Epithelial cell of esophagus (primary cell): ENCODE data around the gene EEPD1.

ENCODE experiments used
- DNase-seq: peaks from one replicate; pipeline ENCODE4 v3.0.0; 2010; ENCODE audit warnings: low read depth
- H3K4me3 ChIP-seq: 2 replicates; pipeline ENCODE4 v1.5.1; 2011; ENCODE audit warnings: mild to moderate bottlenecking, low read length, control low read depth
- CTCF ChIP-seq: IDR thresholded peaks from 2 replicates; pipeline ENCODE4 v1.5.1; 2011; ENCODE audit warnings: low read depth, mild to moderate bottlenecking, low read length, control low read depth, inconsistent platforms; ENCODE audit not compliant: insufficient read depth; ENCODE audit errors: missing control alignments

EEPD1 gene

GRCh38 chr7:36273836-36274235 lies 120.8 kb downstream of the EEPD1 start:
- no peak for TF ChIP-seq CTCF
- DNase-seq, result no peak

DNA sequence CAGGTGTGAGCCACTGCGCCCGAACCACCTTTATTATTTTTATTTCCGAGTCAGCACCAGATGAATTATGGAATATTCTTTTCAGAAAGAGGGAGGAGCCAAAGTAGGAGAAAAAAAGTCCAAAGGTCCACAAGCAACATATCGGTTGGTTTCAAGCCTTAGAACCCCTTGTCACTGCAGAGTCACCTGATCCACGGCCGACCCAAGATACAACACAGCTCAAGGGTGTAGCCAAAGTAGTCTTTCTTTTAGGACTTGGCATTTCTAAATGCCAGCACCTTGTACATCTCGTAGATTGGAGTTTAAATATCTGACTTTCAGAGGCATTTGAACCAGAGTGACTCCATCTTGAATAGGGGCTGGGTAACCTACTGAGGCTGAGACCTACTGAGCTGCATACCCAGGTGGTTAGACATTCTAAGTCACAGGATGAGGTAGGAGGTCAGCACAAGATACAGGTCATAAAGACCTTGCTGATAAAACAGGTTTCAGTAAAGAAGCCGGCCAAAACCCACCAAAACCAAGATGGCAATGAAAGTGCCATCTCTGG lies 122.8 kb downstream of the EEPD1 start:
- no peak for DNase-seq
- TF ChIP-seq CTCF, result no peak

More at GRCh38 chr7:36273836-36274235, 120.8 kb downstream of the EEPD1 start:
- no peak overlapping the region for H3K4me3 ChIP-seq

DNA sequence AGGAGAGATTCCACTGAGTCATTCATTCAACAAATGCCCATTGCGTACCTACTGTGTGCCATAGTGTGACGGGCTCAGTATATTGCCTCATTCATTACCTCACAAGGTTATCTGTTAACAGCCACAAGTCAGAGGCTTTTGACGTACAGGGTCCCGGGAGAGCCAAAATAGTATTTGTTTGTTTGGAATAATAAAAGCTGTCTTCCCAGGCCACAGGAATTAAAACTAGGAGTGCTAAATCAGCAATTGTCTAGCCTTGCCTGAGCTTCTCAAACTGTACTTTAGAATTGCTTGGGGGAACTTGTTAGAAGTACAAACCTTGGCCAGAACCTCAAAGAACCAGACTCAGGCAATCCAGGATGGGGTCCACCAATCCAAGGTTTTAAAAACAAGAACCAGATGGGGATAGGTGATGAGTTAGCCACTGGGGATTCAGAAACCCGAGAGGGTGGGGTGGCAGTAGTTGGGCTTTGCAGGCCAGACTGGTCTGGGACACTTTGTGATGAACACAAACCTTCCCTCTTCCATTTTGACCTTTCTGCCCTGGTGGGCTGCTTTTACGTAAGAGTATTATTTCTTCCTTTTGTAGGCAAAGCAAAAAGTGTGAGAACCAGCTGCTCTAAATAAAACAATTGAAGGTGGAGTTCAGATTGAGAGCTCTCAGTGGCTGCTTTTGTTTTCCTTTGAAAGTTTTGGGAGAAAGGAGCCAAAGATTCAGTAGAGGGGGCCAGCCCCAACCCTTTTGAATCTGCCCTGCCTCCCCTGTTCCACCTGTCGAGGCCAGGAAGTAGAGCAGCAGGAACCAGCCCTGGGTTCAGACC lies 123.6 kb downstream of the EEPD1 start:
- DNase-seq, result no peak
- H3K4me3 ChIP-seq, result no peak overlapping the region
- no peak for TF ChIP-seq CTCF

More for the DNA sequence above, 122.8 kb downstream of the EEPD1 start:
- H3K4me3 ChIP-seq, result no peak overlapping the region

DNA sequence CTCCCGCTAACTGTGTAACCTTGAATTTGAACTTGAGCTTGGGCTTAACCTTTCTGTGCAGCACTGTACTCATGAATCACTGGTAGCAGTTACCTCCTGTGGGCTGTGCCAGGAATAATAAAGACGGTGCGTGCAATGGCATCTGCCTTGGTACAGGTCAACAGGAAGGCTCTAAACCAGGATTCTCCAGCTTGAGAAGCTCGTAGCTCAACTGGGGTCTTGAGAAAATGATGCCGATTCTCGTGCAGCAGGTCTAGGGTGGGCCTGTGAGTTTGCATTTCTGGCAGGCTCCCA lies 124.1 kb downstream of the EEPD1 start:
- no peak for DNase-seq
- no peak for TF ChIP-seq CTCF
- H3K4me3 ChIP-seq, result no peak overlapping the region

DNA sequence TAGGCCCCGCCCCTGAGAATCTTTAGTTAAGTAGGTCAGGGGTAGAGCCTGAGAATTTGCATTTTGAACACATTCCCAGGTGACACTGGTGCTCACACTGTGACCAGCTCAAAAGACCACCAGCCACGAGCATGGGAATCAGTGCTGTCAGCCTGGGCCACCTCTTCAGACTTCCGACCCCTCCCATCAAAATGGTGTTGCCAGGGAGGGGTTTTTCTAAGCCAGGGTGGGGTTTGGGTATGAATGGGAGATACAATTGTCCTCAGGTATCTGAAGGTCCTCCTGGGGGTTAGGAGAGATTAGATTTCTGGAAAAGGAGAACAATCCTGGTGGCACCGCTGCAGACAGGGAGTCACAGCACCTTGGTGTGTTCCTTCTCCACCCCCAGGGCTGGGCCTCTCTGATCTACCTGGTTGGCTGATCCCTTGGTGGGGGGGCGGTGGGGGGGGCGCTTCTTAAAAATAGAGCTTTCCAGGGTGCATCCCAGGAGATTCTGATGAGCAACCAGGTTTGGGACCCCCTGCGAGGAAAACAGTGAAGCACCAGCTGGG lies 125.1 kb downstream of the EEPD1 start:
- TF ChIP-seq CTCF, result no peak
- no peak for DNase-seq
- no peak overlapping the region for H3K4me3 ChIP-seq

DNA sequence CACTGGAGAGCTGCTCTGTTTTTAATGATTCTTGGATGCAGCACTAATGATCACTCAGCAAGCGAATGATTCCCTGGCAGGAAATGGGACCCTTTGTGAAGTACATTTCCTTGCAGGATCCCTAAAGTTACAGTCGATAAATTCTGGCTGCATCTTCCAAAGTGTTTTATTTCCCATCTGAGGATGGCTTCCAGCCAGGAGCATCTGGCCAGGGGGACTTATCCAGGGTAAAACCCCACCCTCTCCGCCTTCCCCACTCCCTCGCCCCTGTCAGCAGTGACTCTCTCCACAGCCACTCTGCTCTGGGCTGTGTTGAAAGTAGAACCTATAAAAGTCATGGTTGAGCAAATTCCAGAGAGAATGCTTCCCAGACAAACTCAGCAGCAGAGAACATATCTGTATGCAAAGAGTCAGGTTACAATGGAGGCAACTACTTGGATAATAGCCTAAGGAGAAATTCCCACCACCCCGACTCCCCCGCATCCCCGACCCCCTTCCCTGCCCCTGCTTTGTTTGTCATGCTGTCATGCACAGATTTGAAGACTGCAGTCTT lies 125.6 kb downstream of the EEPD1 start:
- H3K4me3 ChIP-seq, result no peak overlapping the region
- no peak for TF ChIP-seq CTCF
- no peak for DNase-seq
